ENCODE data around the gene USF1.
"Not testable (repeated sequence)": the region's sequence is repeated elsewhere in the genome, so short reads cannot be mapped to it uniquely, and the experiment has no call there.

USF1 gene

DNA sequence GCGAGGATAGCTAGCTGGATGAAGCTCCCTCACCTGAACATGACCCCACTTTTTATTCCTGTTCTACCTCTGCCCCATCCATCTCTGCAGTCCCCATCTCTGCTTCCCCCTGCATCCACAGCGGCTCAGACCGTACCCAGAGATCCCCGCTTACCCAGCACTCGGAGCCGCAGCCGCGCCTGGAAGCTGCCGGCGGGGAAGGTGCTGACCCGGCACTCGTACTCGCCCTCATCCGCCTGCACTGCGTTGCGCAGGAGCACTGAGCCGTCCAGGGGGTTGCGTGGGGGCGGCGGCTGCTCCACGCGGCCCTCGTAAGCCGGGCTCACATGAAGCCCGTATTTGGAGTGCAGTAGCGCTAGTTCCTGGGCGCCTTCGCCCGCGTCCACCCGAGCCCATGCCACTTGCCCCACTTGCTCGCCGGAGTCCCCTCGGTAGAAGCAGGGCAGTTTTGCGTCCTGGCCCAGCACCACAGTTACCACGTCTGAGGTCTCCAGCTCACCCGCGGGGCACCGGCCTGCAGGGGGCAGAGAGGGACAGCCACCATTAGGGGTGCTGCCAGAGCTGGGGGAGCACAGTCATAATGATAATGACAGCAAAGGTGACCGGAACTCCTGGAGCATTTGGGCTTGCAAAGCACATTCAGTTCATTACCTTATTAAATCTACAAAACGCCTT, 33.8 kb upstream of the USF1 start:
- in situ Hi-C loops (cut with MboI; ENCODE audit: low sequenced_read_pairs), result no loop called here

DNA sequence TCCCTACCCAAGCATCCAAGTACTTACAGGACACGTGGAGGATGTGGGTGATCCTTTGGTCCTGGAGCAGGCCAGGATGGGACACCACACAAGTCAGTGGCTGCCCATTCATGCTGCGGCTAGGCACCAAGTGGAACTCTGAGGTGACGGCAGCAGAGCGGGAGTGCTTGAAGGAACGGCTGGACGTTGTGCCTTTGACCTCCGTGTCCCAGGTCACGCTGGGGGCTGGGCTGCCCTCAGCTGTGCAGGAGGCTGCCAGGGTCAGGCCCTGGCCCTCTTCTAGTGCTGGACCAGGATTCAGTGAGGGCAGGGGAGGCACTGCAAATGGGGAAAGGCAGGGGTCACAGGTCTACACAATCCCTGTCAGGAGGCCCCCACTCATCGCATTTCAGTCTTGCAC, 31.6 kb upstream of the USF1 start:
- in situ Hi-C loops (cut with MboI; ENCODE audit: low sequenced_read_pairs), result no loop called here

DNA sequence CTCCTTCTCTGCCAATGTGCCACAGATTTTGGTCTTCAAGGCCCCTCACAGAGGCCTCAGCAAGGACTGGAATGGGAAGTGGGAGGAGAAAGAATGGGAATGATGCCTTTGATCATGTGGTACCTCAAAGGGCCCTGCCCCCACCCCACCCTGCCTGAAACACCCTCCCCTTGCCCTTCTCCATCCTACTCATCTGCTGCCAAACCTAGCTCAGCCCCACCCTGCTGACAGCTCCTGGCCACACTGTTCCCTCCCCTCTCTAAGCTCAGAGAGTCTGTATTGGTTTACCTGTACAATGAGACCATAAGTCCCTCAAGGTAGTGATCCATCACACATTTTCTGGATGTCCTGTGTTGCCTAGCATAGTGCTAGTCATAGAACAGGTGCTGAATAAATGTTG, 30.6 kb upstream of the USF1 start:
- in situ Hi-C loops (cut with MboI; ENCODE audit: low sequenced_read_pairs), result no loop called here

DNA sequence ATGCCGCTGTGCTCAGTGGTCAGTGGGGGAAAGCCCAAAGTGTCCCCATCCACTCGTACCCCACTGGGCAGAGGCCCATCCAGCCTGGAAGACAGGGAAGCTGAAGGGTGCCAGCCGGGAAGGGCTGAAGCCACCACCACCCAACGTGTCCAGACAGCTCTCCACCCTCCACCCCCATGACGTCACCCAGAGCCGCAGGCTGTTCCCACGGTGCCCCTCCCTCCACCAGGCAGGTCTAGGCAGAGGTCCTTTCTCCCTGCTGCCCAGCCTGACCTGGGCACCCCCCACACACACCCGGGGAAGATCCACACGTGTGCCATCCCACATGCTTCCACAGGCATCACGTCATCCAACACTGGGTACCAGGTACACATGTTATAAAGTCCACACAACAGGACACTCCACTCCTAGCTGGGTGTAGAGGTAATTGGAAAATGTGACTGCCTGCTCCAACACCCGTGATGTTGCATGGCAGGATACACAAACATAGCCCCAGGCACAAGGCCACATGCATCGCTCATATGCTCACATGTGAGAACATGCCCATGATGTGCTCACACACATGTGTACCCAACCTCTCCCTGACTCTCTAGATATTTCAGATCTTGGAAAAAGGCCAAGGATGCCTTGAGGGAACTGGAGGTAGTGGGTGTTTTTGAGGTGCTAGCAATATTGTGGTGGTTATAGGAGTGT, 29.0 kb upstream of the USF1 start:
- in situ Hi-C loops (cut with MboI; ENCODE audit: low sequenced_read_pairs), result no loop called here

DNA sequence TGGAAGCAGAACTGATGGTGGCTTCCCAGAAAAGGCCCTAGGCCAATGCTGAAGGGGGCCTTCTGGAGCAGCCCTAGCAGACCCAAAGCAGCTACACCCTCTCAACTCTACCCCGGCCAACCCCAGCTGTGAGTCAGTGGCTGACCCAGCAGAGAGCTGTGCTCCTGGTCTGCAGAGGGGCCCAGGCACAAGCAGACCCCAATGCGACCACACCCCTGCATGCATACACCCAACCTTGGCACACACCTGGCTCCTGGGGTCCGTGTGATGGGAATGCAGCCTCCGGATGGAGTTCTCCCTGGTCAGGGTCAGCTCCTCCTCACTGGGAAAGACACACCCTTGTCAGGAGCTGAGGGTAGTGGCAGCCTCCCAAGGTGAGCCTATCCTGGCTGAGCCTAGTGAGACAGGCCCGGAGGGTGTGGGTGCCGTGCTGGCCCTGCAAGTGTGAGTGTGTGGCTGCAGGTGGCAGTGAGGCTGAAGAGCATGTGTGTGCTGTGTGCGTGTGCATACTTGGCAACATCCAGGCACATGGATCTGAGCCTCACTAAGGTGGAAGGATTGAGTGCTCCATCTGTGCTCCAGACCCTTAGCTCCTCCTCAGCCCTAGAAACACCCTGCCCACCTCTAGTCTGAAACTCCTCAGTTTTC, 27.8 kb upstream of the USF1 start:
- in situ Hi-C loops (cut with MboI; ENCODE audit: low sequenced_read_pairs), result no loop called here

DNA sequence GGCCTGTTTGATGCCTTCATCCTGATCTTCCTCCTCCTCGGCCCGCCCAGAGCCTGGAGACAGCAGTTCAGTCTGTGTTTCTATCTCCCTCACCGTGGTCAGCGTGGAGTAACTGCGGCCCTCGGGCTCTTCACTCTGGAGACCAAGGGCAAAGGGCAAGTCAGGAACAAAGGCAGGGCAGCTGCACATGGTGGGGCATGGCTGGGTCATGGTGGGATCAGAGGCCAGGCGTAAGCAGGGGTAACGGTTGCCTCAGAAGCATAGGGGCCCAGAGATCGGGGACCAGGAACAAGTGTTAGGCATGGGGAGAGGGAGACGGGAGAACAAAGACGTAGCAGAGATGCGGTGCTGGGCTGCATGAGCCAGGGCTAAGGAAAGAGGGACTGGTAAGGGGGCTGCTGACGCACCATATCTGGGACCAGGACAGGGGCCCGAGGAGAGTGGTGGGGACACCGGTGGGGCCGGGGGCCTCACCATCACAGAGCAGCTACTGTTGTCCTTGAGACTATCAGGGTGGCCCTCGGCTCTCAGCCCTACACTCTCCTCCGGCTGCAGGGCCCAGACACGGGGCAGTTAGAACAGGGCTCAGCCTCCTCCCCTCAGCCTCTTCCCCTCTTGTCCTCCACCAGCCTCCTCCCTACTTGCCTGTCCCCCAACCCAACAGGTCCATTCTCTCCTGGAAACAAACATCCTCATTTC, 27.1 kb upstream of the USF1 start:
- in situ Hi-C loops (cut with MboI; ENCODE audit: low sequenced_read_pairs), result no loop called here

DNA sequence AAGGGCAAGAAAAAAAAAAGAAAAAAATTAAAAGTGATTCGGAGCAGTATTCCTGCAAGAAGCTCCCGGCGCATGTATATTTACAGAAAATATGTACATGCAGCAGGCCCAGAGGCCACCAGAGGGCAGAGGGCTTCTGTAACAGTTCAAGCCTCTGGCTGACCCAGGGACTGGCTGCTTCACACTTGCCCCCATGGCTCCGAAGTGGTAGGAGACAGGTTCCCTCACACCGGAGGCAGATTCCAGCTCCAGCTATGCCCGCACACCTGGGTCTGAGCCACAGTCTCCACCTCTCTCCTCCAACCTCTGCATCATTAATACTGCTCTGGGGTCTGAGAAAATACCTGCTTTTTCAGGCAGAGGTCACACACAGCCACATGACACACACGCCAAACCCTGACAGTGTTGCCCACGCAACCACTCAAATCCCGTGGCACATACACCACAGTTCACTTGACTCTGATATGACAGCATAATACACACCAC, 26.2 kb upstream of the USF1 start:
- in situ Hi-C loops (cut with MboI; ENCODE audit: low sequenced_read_pairs), result no loop called here

DNA sequence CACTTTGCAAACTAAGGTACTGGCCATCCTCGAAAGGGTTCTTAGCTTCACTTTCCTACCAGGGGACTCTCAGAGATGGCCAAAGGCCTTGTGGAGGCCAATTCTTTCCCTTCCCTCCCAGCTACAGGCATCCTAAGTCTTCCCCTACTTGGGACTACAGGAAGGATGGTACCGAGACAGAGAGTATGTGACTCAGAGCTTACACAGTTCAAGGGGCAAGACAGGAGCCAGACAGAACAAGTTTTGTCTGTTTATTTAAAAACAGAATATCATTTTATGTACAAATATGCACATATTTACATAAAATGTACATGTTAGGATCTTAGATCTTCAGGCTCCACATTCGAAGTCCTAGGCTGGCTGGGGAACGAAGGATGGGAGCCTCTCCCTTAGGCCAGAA, 25.0 kb upstream of the USF1 start:
- in situ Hi-C loops (cut with MboI; ENCODE audit: low sequenced_read_pairs), result no loop called here

DNA sequence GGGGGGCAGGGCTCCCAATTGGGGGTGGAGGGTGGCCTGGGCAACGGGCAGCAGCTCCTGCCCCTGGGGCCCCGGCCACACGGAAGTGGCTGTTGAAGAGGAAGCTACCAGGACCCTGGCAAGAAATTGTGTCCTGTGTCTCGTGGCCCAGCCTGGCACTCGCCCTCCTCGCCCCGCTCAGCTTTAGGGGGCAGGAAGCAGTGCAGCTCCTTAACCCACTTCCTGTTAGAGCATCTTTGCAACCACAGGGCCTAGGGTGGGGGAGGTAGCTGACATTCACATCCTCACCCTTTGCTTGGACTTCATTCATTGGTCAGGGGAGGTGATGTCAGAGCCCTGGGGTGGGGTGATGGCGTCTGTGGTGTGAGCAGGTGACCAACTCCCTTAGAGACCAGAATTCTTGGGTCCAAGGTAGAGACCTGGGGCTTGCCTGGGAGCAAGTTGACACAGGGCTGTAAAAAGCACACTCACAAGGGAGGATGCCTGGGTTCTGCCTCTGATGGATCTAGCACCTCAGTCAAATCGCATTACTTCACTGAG, 24.0 kb upstream of the USF1 start, which contains the start of gene ARHGAP30:
TSS of gene ARHGAP30 (minus strand) at position 161 of the 540 bp plus-strand sequence. CDS start 267 bp downstream, outside the sequence.
- in situ Hi-C loops (cut with MboI; ENCODE audit: low sequenced_read_pairs), result no loop called here

DNA sequence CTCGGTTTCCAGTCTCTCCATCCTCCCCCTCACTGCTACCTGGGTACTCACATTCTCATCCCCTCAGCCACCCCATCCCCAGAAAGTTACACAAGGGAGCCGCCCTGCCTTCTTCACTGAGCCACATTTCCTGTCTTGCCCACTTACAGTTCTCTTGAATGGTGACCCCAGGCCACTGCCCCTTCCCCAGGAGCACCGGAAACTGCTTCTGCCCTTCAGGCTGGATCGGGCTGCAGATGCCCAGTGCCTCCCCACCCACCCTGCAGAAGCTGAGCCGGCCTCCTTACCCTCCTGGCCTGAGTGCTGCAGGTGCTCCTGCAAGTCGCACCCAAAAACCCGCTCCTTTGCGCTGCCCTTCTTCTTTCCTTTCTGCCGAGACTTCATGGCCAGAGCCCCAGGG, 23.5 kb upstream of the USF1 start:
- in situ Hi-C loops (cut with MboI; ENCODE audit: low sequenced_read_pairs), result no loop called here

DNA sequence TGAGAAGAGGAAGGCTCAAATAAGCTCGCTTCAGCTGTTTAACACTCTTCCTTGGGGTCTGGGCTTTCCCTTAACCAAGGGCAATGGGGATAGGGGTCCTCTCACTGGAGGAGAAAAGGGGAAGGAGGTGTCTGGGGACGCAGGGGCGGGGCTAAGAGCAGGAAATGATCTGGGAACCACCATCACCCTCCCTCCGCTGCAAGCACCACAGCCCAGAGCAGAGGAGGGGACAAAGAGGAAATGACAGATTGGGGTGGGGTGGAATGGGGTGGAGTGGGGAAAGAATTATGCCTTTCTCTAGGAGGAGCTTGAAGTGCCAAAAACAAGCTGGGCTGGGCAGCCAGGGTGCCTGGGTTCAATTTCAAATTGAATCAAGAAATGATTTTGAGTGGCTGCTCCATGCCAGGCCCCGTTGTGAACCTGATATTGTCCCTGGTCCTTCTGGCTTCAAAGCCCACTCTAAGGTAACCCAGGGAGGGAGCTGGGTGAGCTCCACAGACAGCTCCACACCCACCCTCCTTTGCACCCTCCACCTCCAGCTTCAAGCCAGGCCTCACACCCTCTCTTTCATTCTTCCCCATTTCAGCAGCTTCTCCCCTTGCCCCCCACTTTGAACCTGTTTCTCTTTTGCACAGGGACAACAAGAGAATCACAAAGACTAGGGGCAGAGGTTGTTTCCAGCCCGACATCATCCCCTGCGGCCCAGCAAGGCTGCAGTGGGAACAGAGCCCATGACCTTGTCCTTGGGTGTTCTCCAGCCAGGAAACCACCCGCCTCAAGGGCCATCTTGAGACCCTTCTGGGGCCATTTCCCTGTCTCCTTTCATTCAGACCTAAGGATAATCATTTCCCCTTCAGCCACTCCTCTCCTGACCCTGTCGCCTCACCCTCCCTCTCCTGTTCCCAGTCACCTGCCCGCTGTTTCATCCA, 22.8 kb upstream of the USF1 start:
- in situ Hi-C loops (cut with MboI; ENCODE audit: low sequenced_read_pairs), result no loop called here

DNA sequence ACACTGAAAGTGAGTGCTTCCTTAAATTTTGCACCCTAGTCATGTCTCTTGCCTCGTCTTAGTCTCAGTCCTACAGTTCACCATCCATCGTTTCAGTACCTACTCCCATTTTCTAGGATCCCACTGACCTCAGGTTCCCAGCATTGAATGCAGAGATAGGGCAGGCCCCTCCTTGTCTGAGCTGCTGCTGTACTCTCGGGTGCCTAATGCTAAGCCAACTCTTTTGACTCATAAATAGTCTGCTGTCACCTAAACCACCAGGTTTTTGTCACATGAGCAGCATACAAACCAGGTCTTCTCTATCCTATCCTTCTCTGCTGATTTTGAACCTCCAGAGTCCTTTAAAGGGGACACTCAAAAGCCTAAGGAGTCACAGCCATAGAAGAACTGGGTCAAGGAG, 20.9 kb upstream of the USF1 start:
- in situ Hi-C loops (cut with MboI; ENCODE audit: low sequenced_read_pairs), result no loop called here

DNA sequence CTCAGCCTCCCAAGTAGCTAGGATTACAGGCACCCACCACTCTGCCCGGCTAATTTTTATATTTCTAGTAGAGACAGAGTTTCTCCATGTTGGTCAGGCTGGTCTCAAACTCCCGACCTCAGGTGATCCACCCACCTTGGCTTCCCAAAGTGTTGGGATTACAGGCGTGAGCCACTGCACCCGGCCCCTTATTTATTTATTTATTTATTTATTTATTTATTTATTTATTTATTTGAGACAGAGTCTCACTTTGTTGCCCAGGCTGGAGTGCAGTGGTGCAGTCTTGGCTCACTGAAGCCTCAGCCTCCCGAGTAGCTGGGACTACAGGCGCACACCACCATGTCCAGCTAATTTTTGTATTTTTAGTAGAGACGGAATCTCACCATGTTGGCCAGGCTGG, 19.9 kb upstream of the USF1 start:
- in situ Hi-C loops (cut with MboI; ENCODE audit: low sequenced_read_pairs), result not testable (repeated sequence)

DNA sequence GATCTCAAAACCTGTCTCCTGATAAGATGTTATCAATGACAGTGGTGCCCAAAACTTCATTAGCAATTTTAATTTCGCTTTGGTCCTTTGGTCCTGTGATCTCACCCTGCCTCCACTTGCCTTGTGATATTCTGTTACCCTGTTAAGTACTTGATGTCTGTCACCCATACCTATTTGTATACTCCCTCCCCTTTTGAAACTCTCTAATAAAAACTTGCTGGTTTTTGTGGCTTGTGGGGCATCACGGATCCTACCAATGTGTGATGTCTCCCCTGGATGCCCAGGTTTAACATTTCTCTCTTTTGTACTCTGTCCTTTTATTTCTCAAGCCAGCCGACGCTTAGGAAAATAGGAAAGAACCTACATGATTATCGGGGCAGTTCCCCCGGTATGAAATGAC, 18.2 kb upstream of the USF1 start:
- in situ Hi-C loops (cut with MboI; ENCODE audit: low sequenced_read_pairs), result not testable (repeated sequence)

DNA sequence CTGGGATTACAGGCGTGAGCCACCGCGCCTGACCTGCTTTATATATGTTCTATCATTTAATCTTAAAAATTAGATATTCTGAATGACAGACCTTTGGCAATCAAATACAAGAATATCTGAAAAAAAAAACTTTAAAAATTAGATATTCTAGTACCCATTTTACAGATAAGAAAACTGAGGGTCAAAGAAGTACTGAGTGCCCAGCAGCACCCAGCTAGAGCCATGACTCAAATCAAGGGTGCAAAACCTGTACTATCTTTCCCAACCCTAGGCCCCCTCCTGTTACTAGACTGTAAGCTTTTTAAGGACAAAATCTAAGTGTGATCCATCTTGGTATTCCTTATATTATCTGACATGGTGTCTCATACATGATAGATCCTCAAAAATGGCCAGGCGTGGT, 15.6 kb upstream of the USF1 start:
- in situ Hi-C loops (cut with MboI; ENCODE audit: low sequenced_read_pairs), result no loop called here

DNA sequence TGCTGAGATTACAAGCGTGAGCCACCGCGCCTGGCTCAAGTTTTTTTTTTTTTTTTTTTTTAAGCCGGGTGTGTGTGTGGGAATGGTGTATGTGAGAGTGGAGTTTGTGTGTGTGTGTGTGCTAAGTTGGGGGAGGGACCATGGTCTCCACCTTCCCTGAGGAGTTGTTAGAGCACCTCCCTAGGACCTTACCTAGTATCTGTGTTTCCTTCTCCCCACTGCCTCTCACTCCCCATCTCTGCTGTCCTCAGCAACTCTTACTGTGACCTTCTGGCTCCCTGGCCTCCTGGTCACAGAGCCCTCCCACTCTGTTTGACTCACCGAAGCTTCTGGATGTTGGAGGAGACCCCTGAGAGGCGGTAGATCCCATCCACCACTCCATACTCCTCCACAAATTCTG, 13.5 kb upstream of the USF1 start:
- in situ Hi-C loops (cut with MboI; ENCODE audit: low sequenced_read_pairs), result no loop called here

DNA sequence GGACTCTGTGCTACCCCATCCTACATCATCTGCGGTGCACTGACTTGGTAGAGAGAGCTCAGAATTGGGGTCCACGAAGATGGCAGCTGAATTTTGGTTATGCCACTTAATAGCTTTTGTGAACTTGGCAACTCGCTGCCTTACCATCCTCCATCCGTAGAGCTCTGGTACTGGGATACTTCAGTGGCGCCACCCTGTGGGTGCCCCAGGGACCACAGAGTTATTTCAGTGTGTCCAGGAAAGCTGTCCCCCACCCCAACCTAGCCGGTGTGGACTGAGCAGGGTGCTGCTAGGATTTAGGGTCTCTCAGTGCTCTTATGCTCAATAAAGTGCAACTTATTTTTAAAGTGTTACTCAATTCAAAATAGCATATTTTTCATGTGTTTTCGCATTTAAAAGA, 9.0 kb upstream of the USF1 start:
- in situ Hi-C loops (cut with MboI; ENCODE audit: low sequenced_read_pairs), result no loop called here

DNA sequence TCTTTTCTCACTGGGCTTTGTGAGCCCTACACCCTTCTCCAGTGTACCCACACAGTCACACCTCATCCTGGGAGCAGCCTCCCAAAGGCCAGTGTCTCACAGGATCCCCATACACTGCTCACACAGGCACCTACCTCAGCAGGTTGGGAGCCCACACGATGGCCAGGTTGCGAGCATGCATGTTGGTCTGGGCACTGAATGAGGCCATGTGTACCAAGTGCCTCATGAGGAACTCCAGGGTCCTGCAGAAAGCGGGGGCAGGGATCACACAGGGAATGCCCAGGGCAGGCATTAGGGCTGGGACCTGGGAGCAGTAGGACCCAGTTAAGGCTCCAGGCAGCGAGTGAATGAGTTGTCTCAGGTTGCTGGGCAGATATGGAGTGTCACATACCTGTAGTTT, 8.5 kb upstream of the USF1 start:
- in situ Hi-C loops (cut with MboI; ENCODE audit: low sequenced_read_pairs), result no loop called here

DNA sequence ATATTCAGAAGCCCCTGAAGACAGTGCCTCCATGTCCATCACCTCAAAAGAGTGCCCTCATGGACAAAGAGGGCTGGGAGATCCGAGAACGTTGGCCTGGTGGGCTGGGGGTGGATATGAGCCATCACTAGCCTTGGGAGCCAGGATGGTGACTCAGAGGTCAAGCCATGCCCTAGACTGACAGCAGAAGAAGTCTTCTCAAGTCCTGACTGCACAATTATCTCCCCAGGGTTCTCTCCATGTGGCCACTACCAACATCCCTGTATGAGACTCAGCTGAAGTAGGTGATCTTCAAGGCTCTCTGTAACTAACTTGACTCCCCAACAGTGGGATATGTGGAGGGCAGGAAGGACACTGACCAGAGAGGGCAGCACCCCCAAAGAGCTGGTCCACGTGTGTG, 7.1 kb upstream of the USF1 start:
- in situ Hi-C loops (cut with MboI; ENCODE audit: low sequenced_read_pairs), result no loop called here

DNA sequence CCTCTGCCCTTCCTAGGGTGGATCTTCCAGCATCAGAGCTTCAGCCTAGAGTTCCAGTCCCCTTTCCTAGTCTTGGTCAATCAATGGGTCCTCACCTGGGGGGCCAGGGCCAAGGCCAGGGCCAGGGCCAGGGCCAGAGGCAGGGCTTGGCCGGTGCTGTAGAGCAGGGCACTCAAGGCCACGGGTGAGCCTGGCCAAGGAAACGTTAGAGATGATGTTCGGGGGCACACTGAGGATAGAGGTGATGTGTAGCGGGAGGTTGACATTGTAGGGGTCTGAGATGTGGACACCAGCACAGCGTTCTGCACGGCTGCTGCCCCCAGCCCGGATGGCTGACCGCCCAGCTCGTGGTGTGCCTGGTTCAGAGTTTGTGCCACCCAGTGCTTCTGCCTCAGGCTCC, 5.4 kb upstream of the USF1 start:
- in situ Hi-C loops (cut with MboI; ENCODE audit: low sequenced_read_pairs), result no loop called here

Data from HL-60/S4 treated with retinoic acid at 250 ng/mL for 4 days and 3 days (cell line).